ENCODE results near the gene SERPINB3. TPM values are rescaled to one million over a fixed set of nuclear protein-coding genes. Genes with fewer than 3 reads are reported as not detected.
"Not testable (repeated sequence)": the region's sequence is repeated elsewhere in the genome, so short reads cannot be mapped to it uniquely, and the experiment has no call there.

Gene SERPINB3
- total RNA-seq = not detected

GRCh38 chr18:63661750-63662149 is at the start of gene SERPINB3:
SERPINB3 (minus strand) TSS chr18:63661893; CDS start chr18:63661216, 677 bp downstream.
- H3K4me3 Mint-ChIP-seq; H3K27ac Mint-ChIP-seq; H3K36me3 Mint-ChIP-seq; CTCF ChIA-PET; H3K4me1 Mint-ChIP-seq; ATAC-seq; DNase-seq; H3K27me3 Mint-ChIP-seq; H3K9me3 Mint-ChIP-seq (ENCODE audit: low read depth): not testable (repeated sequence)

- DNase-seq (no peak), ATAC-seq (no peak)
- Mint-ChIP-seq H3K27ac (no peak overlapping the region), H3K9me3 (ENCODE audit: low read depth) (no peaks in the 10 kb centered on the region), H3K4me1 (no peaks in the 10 kb centered on the region), H3K4me3 (no peak overlapping the region), H3K36me3 (no peaks in the 10 kb centered on the region), H3K27me3 (no peaks in the 10 kb centered on the region)
- CTCF ChIA-PET = no interaction called here
These were observed 47.0 kb upstream of the SERPINB3 start for GRCh38 chr18:63708650-63709049.

GRCh38 chr18:63707816-63708215 is 46.1 kb upstream of the SERPINB3 start:
- H3K4me3 Mint-ChIP-seq = no peak overlapping the region
- CTCF ChIA-PET = no interaction called here
- no peaks in the 10 kb centered on the region for H3K4me1 Mint-ChIP-seq
- no peaks in the 10 kb centered on the region for H3K27me3 Mint-ChIP-seq
- no peaks in the 10 kb centered on the region for H3K9me3 Mint-ChIP-seq (ENCODE audit: low read depth)
- H3K36me3 Mint-ChIP-seq = no peaks in the 10 kb centered on the region
- ATAC-seq = no peak
- no peak for DNase-seq
- no peak overlapping the region for H3K27ac Mint-ChIP-seq

GRCh38 chr18:63705401-63705800 is 43.7 kb upstream of the SERPINB3 start:
- no peaks in the 10 kb centered on the region for H3K36me3 Mint-ChIP-seq
- no peaks in the 10 kb centered on the region for H3K27me3 Mint-ChIP-seq
- H3K4me1 Mint-ChIP-seq = no peaks in the 10 kb centered on the region
- H3K4me3 Mint-ChIP-seq = no peak overlapping the region
- no peak overlapping the region for H3K27ac Mint-ChIP-seq
- DNase-seq (no peak), ATAC-seq (no peak)
- H3K9me3 Mint-ChIP-seq (ENCODE audit: low read depth) = no peaks in the 10 kb centered on the region
- CTCF ChIA-PET = no interaction called here

GRCh38 chr18:63702660-63703059 is 41.0 kb upstream of the SERPINB3 start, which contains the start of gene SERPINB11:
SERPINB11 (plus strand) TSS chr18:63702960; CDS start chr18:63710194, 7,234 bp downstream.
- no peaks in the 10 kb centered on the region for H3K9me3 Mint-ChIP-seq (ENCODE audit: low read depth)
- no peak within 1 kb of the TSS for H3K27ac Mint-ChIP-seq
- CTCF ChIA-PET = no interaction called here
- ATAC-seq (no peak), DNase-seq (no peak)
- no peaks in the 10 kb centered on the region for H3K4me1 Mint-ChIP-seq
- no peak within 1 kb of the TSS for H3K4me3 Mint-ChIP-seq
- H3K27me3 Mint-ChIP-seq = no peaks in the 10 kb centered on the region
- H3K36me3 Mint-ChIP-seq = no peaks in the 10 kb centered on the region

GRCh38 chr18:63701952-63702351 is 40.3 kb upstream of the SERPINB3 start:
- CTCF ChIA-PET = no interaction called here
- no peak overlapping the region for H3K27ac Mint-ChIP-seq

GRCh38 chr18:63700501-63700900 is 38.8 kb upstream of the SERPINB3 start:
- no peaks in the 10 kb centered on the region for H3K27me3 Mint-ChIP-seq

More at GRCh38 chr18:63701952-63702351, 40.3 kb upstream of the SERPINB3 start:
- DNase-seq = no peak
- H3K36me3 Mint-ChIP-seq = no peaks in the 10 kb centered on the region
- no peak overlapping the region for H3K4me3 Mint-ChIP-seq
- no peaks in the 10 kb centered on the region for H3K27me3 Mint-ChIP-seq
- no peaks in the 10 kb centered on the region for H3K9me3 Mint-ChIP-seq (ENCODE audit: low read depth)
- ATAC-seq = no peak
- no peaks in the 10 kb centered on the region for H3K4me1 Mint-ChIP-seq

GRCh38 chr18:63697097-63697660 is 35.5 kb upstream of the SERPINB3 start:
- Mint-ChIP-seq H3K4me1 (no peaks in the 10 kb centered on the region), H3K27me3 (no peaks in the 10 kb centered on the region)
- no peak for ATAC-seq

More at GRCh38 chr18:63700501-63700900, 38.8 kb upstream of the SERPINB3 start:
- Mint-ChIP-seq H3K27ac (no peak overlapping the region), H3K4me1 (no peaks in the 10 kb centered on the region), H3K9me3 (ENCODE audit: low read depth) (no peaks in the 10 kb centered on the region), H3K36me3 (no peaks in the 10 kb centered on the region), H3K4me3 (no peak overlapping the region)
- CTCF ChIA-PET = no interaction called here
- ATAC-seq = no peak
- no peak for DNase-seq

GRCh38 chr18:63689064-63689463 is 27.4 kb upstream of the SERPINB3 start:
- Mint-ChIP-seq H3K27ac (no peak overlapping the region), H3K4me3 (no peak overlapping the region), H3K9me3 (ENCODE audit: low read depth) (no peaks in the 10 kb centered on the region), H3K4me1 (no peaks in the 10 kb centered on the region), H3K36me3 (no peaks in the 10 kb centered on the region), H3K27me3 (no peaks in the 10 kb centered on the region)
- DNase-seq (no peak), ATAC-seq (no peak)
- CTCF ChIA-PET = no interaction called here

More at GRCh38 chr18:63697097-63697660, 35.5 kb upstream of the SERPINB3 start:
- DNase-seq = no peak
- no peaks in the 10 kb centered on the region for H3K36me3 Mint-ChIP-seq
- H3K4me3 Mint-ChIP-seq = no peak overlapping the region
- H3K9me3 Mint-ChIP-seq (ENCODE audit: low read depth) = no peaks in the 10 kb centered on the region
- CTCF ChIA-PET = no interaction called here
- H3K27ac Mint-ChIP-seq = no peak overlapping the region

- Mint-ChIP-seq H3K4me1 (no peaks in the 10 kb centered on the region), H3K27ac (no peak overlapping the region), H3K9me3 (ENCODE audit: low read depth) (no peaks in the 10 kb centered on the region), H3K36me3 (no peaks in the 10 kb centered on the region), H3K4me3 (no peak overlapping the region), H3K27me3 (no peaks in the 10 kb centered on the region)
- CTCF ChIA-PET = interaction anchor here (1.1 kb wide), 1 partner anchor 9 kb away, joined by 3 read pairs; no protein-coding TSS in a partner anchor
- DNase-seq = no peak
- ATAC-seq = no peak
These were observed 25.2 kb upstream of the SERPINB3 start for GRCh38 chr18:63686871-63687270.

- no peak overlapping the region for H3K4me3 Mint-ChIP-seq
- H3K36me3 Mint-ChIP-seq = no peaks in the 10 kb centered on the region
- no peaks in the 10 kb centered on the region for H3K27me3 Mint-ChIP-seq
- DNase-seq = no peak
- H3K27ac Mint-ChIP-seq = no peak overlapping the region
- H3K4me1 Mint-ChIP-seq = no peaks in the 10 kb centered on the region
- no peaks in the 10 kb centered on the region for H3K9me3 Mint-ChIP-seq (ENCODE audit: low read depth)
- CTCF ChIA-PET = no interaction called here
- ATAC-seq = no peak
These were observed 23.0 kb upstream of the SERPINB3 start for GRCh38 chr18:63684718-63685117.

- ATAC-seq (no peak), DNase-seq (no peak)
- Mint-ChIP-seq H3K27ac (no peak overlapping the region), H3K36me3 (no peaks in the 10 kb centered on the region), H3K9me3 (ENCODE audit: low read depth) (no peaks in the 10 kb centered on the region), H3K27me3 (no peaks in the 10 kb centered on the region), H3K4me3 (no peak overlapping the region), H3K4me1 (no peaks in the 10 kb centered on the region)
- CTCF ChIA-PET = no interaction called here
These were observed 22.2 kb upstream of the SERPINB3 start for GRCh38 chr18:63683890-63684289.

- no peak for ATAC-seq
- CTCF ChIA-PET = no interaction called here
- no peaks in the 10 kb centered on the region for H3K9me3 Mint-ChIP-seq (ENCODE audit: low read depth)
- DNase-seq = no peak
- H3K4me3 Mint-ChIP-seq = no peak overlapping the region
- H3K27me3 Mint-ChIP-seq = no peaks in the 10 kb centered on the region
- no peaks in the 10 kb centered on the region for H3K4me1 Mint-ChIP-seq
- H3K36me3 Mint-ChIP-seq = no peaks in the 10 kb centered on the region
- H3K27ac Mint-ChIP-seq = no peak overlapping the region
These were observed 21.5 kb upstream of the SERPINB3 start for GRCh38 chr18:63683152-63683551.

GRCh38 chr18:63681449-63682340 is 20.0 kb upstream of the SERPINB3 start:
- H3K9me3 Mint-ChIP-seq (ENCODE audit: low read depth) = no peaks in the 10 kb centered on the region
- H3K36me3 Mint-ChIP-seq = no peaks in the 10 kb centered on the region
- CTCF ChIA-PET = no interaction called here
- no peaks in the 10 kb centered on the region for H3K27me3 Mint-ChIP-seq
- H3K4me1 Mint-ChIP-seq = no peaks in the 10 kb centered on the region
- no peak overlapping the region for H3K27ac Mint-ChIP-seq
- no peak for ATAC-seq
- DNase-seq = no peak
- no peak overlapping the region for H3K4me3 Mint-ChIP-seq
